Lower leg skin (tissue), 4 donors: Measurements from ENCODE around the gene TMPRSS11F. TPM values are rescaled to one million over a fixed set of nuclear protein-coding genes. Genes with fewer than 3 reads are reported as not detected.

Source experiments
- DNase-seq, 2 donors: peaks; one replicate each; pipeline ENCODE4 v3.0.0-alpha.2; 2019; ENCODE audit warnings: low spot score in 2 of 2
- H3K4me3 ChIP-seq: fragments of 200-600 bp; sonication (generic); 2 replicates; pipeline ENCODE4 v1.5.1; 2017; ENCODE audit warnings: mild to moderate bottlenecking, low read depth; ENCODE audit not compliant: poor library complexity, severe bottlenecking
- POLR2A ChIP-seq, 2 donors: fragments of 450-650 bp; IDR thresholded peaks; one replicate each; pipeline ENCODE4 v1.6.1; 2016 to 2017; ENCODE audit warnings: antibody characterized with exemption in 2 of 2, mild to moderate bottlenecking in 1 of 2, moderate library complexity in 1 of 2
- WGBS, 2 donors: methylation state at CpG; one replicate each; pipeline ENCODE4 v1.1.5; 2018; 5-methylcytosine and 5-hydroxymethylcytosine counted together
- intact Hi-C: fragments of 100-400 bp; cut with DNase I; formaldehyde crosslinking; loops from one replicate; pipeline ENCODE4 v1.15.0; 2023; ENCODE audit warnings: low total_unique reads
- total RNA-seq, 4 donors: library from RNA; depleted of rRNA; stranded (reverse); fragments of >200 nt; gene quantifications; one replicate each; pipeline ENCODE4 v1.1.0, GENCODE V29; 2016
- TF ChIP-seq, protein P1 (sequence below), 3 donors: fragments of 450-650 bp; IDR thresholded peaks; one replicate each; pipeline ENCODE4 v1.5.1; 2016; ENCODE audit warnings: antibody characterized with exemption in 3 of 3, mild to moderate bottlenecking in 3 of 3, moderate library complexity in 2 of 3

TMPRSS11F gene
- total RNA-seq, 4 donors from 2014 or later = 12.6 to 29.7 (median 20.1) TPM

GRCh38 chr4:68119921-68120320 is 9.7 kb downstream of the TMPRSS11F start:
- intact Hi-C loops = no loop called here
- no peak for DNase-seq
- no peak overlapping the region for H3K4me3 ChIP-seq
- TF ChIP-seq POLR2A (IDR thresholded peaks at IDR 0.05) = no peak
- TF ChIP-seq, protein P1, sequence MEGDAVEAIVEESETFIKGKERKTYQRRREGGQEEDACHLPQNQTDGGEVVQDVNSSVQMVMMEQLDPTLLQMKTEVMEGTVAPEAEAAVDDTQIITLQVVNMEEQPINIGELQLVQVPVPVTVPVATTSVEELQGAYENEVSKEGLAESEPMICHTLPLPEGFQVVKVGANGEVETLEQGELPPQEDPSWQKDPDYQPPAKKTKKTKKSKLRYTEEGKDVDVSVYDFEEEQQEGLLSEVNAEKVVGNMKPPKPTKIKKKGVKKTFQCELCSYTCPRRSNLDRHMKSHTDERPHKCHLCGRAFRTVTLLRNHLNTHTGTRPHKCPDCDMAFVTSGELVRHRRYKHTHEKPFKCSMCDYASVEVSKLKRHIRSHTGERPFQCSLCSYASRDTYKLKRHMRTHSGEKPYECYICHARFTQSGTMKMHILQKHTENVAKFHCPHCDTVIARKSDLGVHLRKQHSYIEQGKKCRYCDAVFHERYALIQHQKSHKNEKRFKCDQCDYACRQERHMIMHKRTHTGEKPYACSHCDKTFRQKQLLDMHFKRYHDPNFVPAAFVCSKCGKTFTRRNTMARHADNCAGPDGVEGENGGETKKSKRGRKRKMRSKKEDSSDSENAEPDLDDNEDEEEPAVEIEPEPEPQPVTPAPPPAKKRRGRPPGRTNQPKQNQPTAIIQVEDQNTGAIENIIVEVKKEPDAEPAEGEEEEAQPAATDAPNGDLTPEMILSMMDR (IDR thresholded peaks at IDR 0.05) = no peak

- TF ChIP-seq, protein P1 (IDR thresholded peaks at IDR 0.05) = no peak
- TF ChIP-seq POLR2A (IDR thresholded peaks at IDR 0.05) = no peak
- intact Hi-C loops = no loop called here
- DNase-seq = no peak
- 83 to 89% methylated on average over 1 of the region's 1 CpG for WGBS, 2 donors
- no peak overlapping the region for H3K4me3 ChIP-seq
These were observed 19.2 kb downstream of the TMPRSS11F start for GRCh38 chr4:68110441-68110840.

DNA sequence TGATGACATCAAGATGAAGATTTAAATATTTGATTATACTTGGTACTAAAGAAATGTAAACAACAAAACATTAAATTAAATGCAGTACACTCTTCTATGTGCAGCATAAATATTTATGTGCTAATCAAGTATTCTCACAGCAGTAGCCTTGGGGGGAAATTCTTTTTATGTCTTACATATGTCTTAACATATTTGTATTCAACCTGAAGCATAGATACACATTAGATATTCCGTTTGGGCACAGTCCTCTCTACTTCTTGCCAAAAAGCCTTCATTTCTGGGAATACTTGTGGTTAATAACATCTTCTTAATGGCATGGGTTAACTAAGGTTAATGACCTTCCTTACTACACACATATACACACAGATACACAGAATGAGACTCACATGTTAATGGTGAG is 19.8 kb downstream of the TMPRSS11F start:
- 12 to 29% methylated on average over 1 of the region's 1 CpG for WGBS, 2 donors
- H3K4me3 ChIP-seq = no peak overlapping the region
- no peak for DNase-seq
- TF ChIP-seq, protein P1 (IDR thresholded peaks at IDR 0.05) = no peak
- no peak for TF ChIP-seq POLR2A (IDR thresholded peaks at IDR 0.05)
- intact Hi-C loops = no loop called here

GRCh38 chr4:68082758-68083157 is 46.9 kb downstream of the TMPRSS11F start:
- no peak for DNase-seq
- H3K4me3 ChIP-seq = no peak overlapping the region
- TF ChIP-seq POLR2A (IDR thresholded peaks at IDR 0.05) = no peak
- TF ChIP-seq, protein P1 (IDR thresholded peaks at IDR 0.05) = no peak
- WGBS, 2 donors = 11 to 29% methylated on average over 1 of the region's 1 CpG
- intact Hi-C loops = no loop called here

GRCh38 chr4:68079928-68080327 is 49.7 kb downstream of the TMPRSS11F start:
- no peak for DNase-seq
- TF ChIP-seq, protein P1 (IDR thresholded peaks at IDR 0.05) = no peak
- no peak for TF ChIP-seq POLR2A (IDR thresholded peaks at IDR 0.05)
- intact Hi-C loops = no loop called here
- H3K4me3 ChIP-seq = no peak overlapping the region

DNA sequence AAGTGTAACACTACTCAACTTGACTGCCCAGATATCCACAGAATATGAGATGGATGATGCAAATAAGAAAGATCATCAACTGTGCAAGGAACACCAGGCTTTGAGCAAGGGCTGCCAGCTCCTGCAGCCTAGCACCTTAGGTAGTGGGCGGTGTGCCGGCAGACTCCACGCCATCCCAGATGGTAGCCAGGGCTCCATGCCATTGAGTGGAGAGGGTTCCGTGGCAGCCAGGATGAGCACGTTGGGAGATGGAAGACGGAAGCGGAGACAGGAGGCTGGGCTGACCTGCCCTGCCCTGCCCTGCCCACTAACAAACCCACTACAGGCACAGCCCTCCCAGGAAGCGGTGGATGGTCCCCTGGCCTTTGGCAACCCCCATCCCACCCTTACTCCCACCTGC is 51.9 kb downstream of the TMPRSS11F start:
- TF ChIP-seq POLR2A (IDR thresholded peaks at IDR 0.05) = no peak
- TF ChIP-seq, protein P1 (IDR thresholded peaks at IDR 0.05) = no peak
- intact Hi-C loops = no loop called here
- DNase-seq = no peak
- WGBS, 2 donors = 60 to 64% methylated on average over 8 of the region's 8 CpGs
- no peak overlapping the region for H3K4me3 ChIP-seq
